ENCODE measurements around the gene RBM10.
"Not testable (repeated sequence)": the region's sequence is repeated elsewhere in the genome, so short reads cannot be mapped to it uniquely, and the experiment has no call there.

The RBM10 gene, protein sequence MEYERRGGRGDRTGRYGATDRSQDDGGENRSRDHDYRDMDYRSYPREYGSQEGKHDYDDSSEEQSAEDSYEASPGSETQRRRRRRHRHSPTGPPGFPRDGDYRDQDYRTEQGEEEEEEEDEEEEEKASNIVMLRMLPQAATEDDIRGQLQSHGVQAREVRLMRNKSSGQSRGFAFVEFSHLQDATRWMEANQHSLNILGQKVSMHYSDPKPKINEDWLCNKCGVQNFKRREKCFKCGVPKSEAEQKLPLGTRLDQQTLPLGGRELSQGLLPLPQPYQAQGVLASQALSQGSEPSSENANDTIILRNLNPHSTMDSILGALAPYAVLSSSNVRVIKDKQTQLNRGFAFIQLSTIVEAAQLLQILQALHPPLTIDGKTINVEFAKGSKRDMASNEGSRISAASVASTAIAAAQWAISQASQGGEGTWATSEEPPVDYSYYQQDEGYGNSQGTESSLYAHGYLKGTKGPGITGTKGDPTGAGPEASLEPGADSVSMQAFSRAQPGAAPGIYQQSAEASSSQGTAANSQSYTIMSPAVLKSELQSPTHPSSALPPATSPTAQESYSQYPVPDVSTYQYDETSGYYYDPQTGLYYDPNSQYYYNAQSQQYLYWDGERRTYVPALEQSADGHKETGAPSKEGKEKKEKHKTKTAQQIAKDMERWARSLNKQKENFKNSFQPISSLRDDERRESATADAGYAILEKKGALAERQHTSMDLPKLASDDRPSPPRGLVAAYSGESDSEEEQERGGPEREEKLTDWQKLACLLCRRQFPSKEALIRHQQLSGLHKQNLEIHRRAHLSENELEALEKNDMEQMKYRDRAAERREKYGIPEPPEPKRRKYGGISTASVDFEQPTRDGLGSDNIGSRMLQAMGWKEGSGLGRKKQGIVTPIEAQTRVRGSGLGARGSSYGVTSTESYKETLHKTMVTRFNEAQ

GRCh38 chrX:47144626-47145394 is at the start of gene RBM10, which contains the start of gene NDUFB11:
Gene RBM10 (plus strand): TSS chrX:47145221. CDS start chrX:47147482, 2,261 bp downstream.
Gene NDUFB11 (minus strand): TSS chrX:47144702. CDS start chrX:47144679, 23 bp downstream.
- DNase-seq (ENCODE audit: low read depth, low spot score): peak; percentile 81

DNA sequence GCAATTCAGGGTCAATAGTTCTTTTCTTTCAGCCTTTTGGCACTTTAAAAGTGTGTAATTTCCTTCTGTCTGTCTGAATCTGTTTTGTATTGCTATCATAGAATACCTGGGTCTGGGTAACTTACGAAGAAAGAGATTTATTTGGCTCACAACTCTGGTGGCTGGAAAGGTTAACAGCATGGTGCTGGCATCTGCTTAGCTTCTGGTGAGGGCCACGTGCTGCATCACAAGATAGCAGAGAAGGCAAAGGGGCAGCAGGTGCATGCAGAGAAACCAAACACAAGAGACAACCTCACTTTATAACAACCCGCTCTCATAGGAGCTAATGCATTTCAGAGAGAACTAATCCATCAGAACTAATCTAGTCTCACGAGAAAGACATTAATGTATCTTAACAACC is 48.0 kb upstream of the RBM10 start:
- no peak for DNase-seq (ENCODE audit: low read depth, low spot score)

DNA sequence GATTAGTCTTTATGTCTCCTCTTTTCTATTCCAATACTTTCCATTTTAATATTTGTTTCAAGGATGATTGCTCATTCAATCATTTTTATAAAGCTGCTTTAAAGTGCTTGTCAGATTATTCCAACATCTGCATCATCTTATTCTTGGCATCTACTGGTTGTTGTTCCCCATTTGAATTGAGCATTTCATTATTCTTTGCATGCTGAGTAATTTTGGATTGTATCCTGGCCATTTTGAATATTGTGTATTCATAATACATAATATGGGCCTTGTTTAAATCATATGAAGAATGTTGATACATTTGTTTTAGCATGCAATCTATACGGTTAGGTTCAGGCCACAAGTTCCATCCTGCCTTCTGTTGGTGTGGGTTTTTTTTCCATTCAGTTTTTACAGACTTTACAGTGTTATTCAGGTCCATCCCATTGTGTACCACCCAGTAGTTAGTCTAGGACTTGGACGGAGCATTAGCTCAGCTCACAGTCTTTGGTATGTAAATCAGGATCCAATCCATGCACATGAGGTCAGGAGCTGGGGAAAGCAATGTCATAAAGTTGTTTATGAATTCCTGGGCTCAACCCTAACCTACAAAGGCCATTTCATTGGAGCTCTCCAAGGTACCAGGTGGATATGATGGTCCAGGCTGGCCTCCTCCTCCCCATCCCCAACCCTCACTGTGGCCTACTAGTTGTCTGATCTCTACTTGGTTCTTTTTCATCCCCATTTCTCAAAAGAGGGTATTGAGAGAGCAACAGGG is 46.5 kb upstream of the RBM10 start:
- DNase-seq (ENCODE audit: low read depth, low spot score): no peak

DNA sequence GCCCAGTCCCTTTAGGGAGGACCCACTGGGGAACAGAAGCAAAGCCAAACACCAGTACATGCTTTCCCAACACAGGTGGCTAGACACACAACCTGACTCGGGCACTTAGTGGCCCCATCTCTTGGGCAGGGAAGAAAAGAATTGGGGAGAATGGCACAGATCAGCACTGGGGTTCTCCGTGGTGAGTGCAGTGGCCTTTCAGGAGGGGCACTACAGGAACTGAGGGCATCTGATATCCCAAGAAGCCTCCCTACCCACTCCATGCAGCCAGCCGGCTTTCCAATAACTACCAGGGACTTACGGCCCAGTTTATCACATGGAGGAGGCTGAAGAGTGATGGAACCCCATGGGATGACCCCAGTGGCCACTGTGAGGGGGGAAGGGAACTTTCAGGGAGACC is 43.8 kb upstream of the RBM10 start:
- DNase-seq (ENCODE audit: low read depth, low spot score): no peak

DNA sequence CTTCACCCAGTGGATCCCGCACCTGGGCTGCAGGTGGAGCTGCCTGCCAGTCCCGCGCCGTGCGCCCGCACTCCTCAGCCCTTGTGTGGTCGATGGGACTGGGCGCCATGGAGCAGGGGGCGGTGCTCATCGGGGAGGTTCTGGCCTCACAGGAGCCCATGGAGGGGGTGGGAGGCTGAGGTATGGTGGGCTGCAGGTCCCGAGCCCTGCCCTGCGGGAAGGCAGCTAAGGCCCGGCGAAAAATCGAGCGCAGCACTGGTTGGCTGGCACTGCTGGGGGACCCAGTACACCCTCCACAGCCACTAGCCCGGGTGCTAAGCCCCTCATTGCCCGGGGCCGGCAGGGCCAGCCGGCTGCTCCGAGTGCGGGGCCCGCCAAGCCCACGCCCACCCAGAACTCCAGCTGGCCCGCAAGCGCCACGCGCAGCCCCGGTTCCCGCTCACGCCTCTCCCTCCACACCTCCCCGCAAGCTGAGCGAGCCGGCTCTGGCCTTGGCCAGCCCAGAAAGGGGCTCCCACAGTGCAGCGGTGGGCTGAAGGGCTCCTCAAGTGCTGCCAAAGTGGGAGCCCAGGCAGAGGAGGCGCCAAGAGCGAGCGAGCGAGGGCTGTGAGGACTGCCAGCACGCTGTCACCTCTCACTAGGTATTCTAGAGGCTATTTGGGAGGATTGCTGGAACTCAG is 33.9 kb upstream of the RBM10 start:
- not testable (repeated sequence) for DNase-seq (ENCODE audit: low read depth, low spot score)

DNA sequence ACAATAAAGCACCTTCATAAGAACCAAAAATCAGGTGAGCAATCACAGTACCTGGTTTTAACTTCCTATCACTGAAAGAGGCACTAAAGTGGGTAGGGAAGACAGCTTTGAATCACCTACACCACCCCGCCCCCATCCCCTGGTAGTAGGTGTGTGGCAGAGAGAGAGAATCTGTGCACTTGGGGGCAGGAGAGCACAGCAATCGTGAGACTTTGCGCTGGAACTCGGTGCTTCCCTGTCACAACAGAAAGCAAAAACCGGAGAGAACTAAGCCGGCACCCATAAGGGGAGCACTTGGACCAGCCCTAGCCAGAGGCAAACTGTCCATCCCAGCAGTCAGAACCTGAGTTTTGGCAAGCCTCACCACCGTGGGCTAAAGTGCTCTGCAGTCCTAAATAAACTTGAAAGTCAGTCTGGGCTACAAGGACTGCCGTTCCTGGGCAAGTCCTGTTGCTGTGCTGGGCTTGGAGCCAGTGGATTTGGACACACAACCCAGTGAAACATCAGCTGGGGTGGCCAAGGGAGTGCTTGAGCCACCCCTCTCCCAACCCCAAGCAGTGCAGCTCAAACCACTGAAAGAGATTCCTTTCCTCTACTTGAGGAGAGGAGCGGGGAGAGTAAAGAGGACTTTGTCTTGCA is 32.6 kb upstream of the RBM10 start:
- no peak for DNase-seq (ENCODE audit: low read depth, low spot score)

GRCh38 chrX:47116551-47117110 is 28.4 kb upstream of the RBM10 start:
- DNase-seq (ENCODE audit: low read depth, low spot score): not testable (repeated sequence)

DNA sequence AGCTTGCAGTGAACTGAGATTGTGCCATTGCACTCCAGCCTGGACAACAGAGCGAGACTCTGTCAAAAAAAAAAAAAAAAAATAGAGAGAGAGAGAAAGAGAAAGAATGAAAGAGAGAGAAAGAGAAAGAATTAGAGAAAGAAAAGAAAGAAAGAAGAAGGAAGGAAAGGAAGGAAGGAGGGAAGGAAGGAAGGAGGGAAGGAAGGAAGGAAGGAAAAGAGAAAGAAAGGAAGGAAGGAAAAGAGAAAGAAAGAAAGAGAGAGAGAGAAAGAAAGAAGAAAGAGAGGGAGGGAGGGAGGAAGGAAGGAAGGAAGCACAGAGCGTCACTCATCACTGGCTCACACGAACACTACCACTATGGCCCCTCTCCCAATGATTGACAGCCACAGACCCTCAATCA is 20.6 kb upstream of the RBM10 start:
- not testable (repeated sequence) for DNase-seq (ENCODE audit: low read depth, low spot score)

DNA sequence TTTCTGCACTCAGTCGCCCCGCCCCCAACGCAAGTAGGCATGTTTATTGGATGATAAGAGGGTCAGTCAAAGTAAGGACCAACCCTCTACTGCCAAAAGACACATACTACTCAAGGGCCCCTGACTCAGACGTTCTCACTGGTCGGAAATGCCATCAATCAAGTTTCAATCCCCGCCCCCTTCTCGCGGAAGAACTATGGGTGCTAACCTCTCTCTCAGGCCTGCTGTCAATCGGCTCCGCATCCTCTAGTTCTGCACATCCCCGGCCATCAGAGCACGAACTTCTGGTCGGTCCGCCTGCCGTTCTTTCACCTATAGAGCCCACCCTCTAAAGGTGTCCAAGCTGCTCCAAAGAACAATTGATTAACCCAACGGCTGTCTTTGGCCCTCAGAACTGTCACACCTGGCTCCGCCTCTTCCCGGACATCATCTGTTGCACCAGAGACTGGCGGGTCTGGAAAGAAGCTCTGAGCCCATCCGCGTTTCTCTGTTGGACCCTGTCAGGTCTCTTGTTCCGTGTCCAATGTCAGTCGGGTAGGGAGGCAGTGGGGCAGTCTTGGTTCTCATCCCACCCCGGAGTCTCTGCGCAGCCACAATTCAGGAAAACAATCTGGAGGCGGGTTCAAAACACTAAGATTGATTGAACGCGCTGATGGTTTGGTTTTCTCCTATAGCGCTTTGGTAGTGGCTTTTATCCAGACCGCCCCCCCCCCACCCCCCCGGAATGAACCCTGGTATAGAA is 15.7 kb upstream of the RBM10 start:
- peak; percentile 83 for DNase-seq (ENCODE audit: low read depth, low spot score)

GRCh38 chrX:47129899-47130358 is 15.1 kb upstream of the RBM10 start:
- DNase-seq (ENCODE audit: low read depth, low spot score): no peak

GRCh38 chrX:47133493-47133892 is 11.5 kb upstream of the RBM10 start:
- DNase-seq (ENCODE audit: low read depth, low spot score): no peak

DNA sequence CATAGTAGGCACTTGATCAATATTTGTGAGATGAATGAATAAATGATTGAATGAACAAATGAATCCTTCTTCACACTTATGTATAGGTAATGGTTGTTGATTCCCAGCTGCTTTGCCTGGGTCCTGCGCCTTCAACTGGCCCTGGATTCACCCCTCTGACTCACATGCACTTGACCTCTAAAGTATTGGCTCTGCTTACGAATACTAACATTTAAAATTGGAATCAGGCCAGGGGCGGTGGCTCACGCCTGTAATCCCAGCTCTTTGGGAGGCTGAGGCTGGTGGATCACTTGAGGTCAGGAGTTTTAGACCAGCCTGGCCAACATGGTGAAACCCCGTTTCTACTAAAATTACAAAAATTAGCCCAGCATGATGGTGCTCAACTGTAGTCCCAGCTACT is 9.4 kb upstream of the RBM10 start:
- DNase-seq (ENCODE audit: low read depth, low spot score): not testable (repeated sequence)

DNA sequence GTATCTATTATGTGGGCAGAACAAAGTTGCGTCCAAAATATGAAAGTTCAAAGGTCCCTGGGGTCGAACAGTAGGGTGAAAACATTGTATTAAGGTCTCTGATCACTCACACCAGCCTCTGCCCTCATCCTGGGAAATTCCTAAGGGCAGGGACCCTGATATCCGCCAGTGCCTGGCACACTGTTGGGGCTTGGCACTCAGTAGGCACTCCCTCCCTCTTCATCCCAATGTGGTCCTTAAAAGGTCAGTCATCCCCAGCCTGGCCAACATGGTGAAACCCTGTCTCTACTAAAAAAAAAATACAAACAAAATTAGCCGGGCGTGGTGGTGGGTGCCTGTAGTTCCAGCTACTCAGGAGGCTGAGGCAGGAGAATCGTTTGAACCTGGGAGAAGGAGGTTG is 6.8 kb upstream of the RBM10 start:
- no peak for DNase-seq (ENCODE audit: low read depth, low spot score)

DNA sequence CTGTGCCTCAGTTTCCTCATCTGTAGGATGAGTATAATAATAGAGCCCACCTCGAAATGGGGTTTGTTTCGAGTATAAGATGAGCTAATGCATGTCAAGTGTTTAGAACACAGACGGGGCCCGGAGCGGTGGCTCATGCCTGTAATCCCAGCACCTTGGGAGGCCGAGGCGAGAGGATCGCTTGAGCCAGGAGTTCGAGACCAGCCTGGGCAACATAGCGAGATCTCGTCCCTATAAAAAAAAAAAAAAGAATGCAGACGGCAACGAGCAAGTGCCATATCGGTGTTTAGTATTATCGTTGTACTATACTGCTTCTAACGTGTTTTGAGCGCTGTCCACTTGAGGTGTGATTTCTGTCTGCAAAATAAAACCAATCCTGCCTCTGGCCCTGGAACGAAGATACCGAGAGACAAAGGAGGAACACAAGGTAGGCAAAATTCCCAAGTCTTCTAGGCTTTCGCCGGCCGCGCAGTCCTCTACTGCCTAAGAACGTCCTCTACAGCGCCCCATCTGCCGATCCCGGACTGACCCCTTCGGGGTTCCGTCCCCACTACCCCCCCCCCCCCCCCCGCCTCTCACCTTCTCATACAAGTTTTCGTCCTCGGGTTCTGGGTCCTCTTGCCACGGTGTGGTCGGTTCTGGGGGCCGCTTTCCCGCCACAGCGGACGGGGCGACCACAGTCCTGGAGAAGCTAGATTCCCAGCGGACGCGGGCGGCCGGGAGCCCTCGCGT is 961 bp upstream of the RBM10 start:
- DNase-seq (ENCODE audit: low read depth, low spot score): peak; percentile 6

- no peak for DNase-seq (ENCODE audit: low read depth, low spot score)
These were observed 537 bp downstream of the RBM10 start for GRCh38 chrX:47145395-47146120.

- DNase-seq (ENCODE audit: low read depth, low spot score): no peak
These were observed 1.3 kb downstream of the RBM10 start for GRCh38 chrX:47146121-47146935.

Data from smooth muscle cell of the brain vasculature (primary cell).